GM23248 (cell line): Measurements from ENCODE around the gene C2orf49.

Experiments
- EZH2 ChIP-seq: fragments of 200-600 bp; sonication (generic); IDR thresholded peaks from 2 replicates; pipeline ENCODE4 v1.6.1; 2018; ENCODE audit warnings: antibody characterized with exemption, mild to moderate bottlenecking; ENCODE audit not compliant: insufficient read depth, poor library complexity, severe bottlenecking
- EZH2phosphoT487 ChIP-seq: fragments of 200-600 bp; sonication (generic); IDR thresholded peaks from 2 replicates; pipeline ENCODE4 v1.6.1; 2018; ENCODE audit warnings: antibody characterized with exemption, moderate library complexity, mild to moderate bottlenecking, low read depth; ENCODE audit not compliant: insufficient read depth

- no peak for TF ChIP-seq EZH2phosphoT487
- TF ChIP-seq EZH2, result no peak
Measured at GRCh38 chr2:105380432-105381100, 43.2 kb downstream of the C2orf49 start.
